Islet of Langerhans (tissue), 1 donor: ENCODE results near the gene HRK.

ENCODE experiments used
- FAIRE-seq: peaks from one replicate; lab custom pipeline; 2011; peaks lifted over from hg19 to GRCh38; lab: Jason Lieb, UNC

HRK gene

DNA sequence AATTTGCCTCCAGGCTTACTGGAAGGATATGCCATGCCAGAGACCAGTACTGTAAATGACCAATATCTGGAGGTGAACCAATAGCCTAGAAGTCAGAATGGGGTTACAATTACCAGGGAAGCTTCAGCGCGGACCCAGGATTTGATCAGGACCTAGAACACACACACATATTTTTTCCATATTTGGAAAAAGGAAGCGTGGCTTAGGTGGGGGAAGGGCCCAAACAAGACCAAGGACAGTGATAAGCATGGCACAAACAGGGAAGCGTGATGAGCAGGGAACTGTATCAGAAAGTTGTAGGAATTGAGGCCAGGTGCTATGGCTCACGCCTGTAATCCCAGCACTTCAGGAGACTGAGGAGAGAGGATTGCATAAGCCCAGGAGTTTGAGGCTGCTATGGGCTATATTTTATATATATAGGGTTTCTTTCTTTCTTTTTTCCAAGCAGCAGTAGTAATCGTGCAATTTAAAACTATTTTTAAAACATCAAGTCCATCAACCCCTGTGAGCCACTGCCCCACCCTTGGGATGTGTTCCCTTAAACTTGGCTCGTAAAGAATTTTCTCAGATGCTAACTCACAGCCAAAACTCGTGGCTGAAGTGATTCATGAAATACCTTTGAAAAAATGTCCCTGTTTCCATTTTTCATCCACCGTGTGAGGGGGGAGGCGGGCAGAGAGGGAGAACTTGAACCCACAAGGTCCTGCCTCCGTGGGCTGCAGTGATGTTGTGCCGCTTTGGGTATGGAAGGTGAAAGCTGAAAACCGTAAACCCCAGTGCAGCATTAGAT, 16.7 kb downstream of the HRK start:
- no peak for FAIRE-seq

- FAIRE-seq, result no peak
Measured at GRCh38 chr12:116863275-116863767, 17.9 kb downstream of the HRK start.

DNA sequence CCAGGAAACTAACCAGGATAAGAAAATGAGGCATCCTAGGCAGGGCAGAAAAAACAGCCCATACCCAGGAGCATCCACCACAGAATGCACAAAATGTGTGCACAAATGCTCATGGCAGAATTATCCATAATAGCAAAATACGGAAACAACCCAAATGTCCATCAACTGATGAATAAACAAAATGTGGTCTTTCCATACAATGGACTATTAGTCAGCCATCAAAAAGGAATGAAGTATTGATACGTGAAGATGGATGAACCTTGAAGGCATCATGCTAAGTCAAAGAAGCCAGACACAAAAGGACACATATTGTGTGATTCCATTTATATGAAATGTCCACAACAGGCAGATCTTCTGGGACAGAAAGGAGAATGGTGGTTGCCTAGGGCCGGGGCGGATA, 19.1 kb downstream of the HRK start:
- FAIRE-seq, result no peak

- FAIRE-seq, result no peak
Measured at GRCh38 chr12:116861320-116861719, 19.9 kb downstream of the HRK start.

DNA sequence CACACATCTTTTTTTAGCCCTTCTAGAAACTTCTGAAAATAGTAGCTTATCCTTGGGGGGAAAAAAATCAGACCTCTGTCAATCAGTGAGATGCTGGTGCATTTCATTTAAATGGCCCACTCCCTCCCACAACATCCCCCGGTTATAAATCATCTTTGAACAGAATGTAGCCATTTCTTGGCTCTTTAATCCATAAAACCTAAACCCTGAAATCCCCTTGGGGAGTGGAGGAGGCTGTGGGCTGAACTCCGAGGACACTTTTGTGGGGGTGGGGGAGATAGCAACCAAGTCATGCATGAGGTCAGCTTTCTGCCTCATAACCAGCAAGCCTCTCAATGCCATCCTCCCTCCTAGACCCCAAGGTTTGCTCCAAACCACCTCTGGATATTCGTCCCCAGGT, 21.0 kb downstream of the HRK start:
- no peak for FAIRE-seq

- FAIRE-seq, result no peak
Measured at GRCh38 chr12:116859079-116859478, 22.2 kb downstream of the HRK start.

DNA sequence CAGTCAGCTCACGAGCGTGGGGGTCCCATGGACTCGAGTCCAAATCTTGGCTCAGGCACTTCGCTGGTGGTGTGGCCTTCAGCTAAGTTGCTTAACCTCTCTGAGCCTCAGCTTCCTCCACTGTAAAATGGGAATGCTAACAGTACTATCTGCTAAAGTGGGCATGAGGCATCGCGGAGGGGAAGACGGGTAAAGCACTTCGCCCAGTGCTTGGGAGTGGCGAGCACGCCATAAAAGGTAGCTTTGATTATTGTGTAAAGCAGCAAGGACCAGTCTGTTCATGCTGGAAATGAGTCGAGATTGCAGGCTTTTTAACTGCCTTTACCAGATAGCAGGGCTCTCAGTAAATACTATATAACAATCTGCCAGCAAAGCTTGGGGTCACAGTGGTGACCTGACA, 24.5 kb downstream of the HRK start:
- FAIRE-seq, result no peak

DNA sequence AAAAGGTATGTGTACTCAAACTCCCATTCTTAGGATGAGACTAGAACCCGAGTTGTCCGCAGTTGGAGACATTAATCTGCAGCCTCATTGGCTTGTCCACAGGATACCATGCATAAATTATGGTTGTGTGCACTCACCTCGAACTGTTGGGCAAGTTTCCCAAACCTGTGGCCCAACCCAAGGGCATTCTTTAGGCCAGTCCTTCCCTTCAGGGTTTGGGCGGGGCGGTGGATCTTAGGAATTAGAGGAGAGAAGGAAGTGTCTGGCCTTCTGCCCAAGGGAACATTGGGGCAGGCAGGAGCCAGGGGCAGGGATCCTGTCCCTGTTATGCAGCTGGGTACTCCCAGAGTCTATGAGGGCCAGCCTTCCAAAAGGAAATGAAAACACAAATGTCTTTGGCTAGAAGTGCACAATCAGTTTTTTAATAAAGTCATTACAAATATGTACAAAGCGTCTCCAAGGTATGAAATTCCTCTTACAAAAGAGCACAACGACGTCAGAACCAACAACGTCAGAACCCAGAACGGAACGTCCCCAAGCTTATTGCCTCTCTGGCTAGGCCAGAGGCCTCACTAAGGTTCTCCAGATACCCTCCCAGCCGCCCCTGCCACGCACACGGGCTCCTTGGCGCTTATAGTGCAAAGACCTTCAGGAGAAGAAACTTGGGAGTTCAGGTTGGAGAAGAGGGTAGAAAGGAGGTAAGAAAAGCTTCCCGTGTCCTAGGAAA, 25.3 kb downstream of the HRK start:
- no peak for FAIRE-seq

- FAIRE-seq, result no peak
Measured at GRCh38 chr12:116853507-116853906, 27.7 kb downstream of the HRK start.

GRCh38 chr12:116852303-116852702, 28.9 kb downstream of the HRK start:
- FAIRE-seq, result no peak

DNA sequence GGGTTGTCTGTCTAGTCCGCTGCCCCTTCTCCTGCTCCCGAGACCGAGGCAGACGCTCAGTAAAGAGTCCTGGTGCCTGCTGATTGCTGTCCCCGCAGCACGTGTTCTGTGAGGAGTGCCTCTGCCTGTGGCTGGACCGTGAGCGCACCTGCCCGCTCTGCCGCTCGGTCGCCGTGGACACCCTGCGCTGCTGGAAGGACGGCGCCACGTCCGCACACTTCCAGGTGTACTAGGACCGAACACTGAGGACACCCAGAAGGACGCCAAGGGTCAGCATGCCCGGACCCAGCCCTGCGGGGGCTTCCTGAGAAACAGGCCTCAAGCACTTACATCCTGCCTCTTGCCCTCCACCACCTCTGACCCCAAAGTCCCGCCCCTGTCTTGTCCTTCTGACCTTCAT, 32.0 kb downstream of the HRK start:
- FAIRE-seq, result no peak

DNA sequence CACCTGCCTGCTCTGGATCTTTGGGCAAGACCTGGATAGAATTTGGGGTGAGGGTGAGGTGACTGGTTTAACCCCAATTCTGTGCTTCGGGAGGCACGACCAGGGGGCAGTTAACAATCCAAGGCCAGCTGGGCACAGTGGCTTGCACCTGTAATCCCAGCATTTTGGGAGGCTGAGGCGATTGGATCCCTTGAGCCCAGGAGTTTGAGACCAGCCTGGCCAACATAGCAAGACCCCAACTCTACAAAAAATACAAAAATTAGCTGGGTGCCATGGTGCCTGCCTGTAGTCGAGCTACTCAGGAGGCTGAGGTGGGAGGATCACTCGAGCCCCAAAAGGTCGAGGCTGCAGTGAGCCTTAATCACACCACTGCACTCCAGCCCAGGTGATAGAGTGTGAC, 38.2 kb downstream of the HRK start:
- FAIRE-seq, result no peak

DNA sequence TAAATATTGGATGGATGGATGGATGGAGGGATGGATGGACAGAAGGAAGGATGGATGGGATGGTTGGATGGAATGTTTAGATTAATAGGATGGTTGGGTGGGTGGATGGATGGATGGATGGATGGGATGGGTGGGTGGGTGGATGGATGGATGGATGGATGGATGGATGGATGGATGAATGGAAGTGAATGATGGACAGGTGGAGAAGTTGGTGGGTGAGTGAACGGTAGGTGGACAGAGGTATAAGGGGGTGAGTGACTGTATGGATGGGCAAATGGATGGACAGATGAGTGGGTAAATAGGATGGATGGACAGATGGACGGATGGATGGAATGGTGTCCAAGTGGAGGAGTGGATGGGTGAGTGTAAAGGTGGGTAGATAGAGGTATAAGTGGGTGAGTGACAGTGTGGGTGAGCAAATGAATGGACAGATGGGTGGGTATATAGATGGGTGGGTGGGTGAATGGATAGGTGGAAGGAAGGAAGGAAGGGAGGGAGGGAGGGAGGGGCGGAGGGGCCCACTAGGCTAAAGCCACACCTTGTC, 41.9 kb downstream of the HRK start:
- no peak for FAIRE-seq

GRCh38 chr12:116838365-116838764, 42.9 kb downstream of the HRK start:
- no peak for FAIRE-seq

GRCh38 chr12:116837097-116837496, 44.1 kb downstream of the HRK start:
- FAIRE-seq, result no peak

- FAIRE-seq, result no peak
Measured at GRCh38 chr12:116835484-116835883, 45.8 kb downstream of the HRK start.

DNA sequence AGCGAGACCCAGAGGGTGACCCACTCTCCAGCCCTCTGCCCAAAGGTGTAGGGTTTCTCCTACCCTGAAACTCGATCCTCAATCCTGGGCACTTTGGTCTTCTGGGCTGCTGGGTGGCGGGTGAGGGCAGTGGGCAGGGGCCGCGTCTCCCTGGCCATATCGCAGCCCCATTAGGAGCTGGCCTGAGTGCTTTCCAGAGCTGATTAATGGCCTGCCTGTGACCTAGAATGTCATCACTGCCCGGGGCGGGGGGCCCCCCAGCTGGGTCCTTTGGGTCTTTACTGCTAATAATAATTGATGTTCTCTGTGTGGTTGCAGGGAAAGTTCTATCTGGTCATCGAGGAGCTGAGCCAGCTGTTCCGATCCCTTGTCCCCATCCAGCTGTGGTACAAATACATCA, 47.8 kb downstream of the HRK start:
- FAIRE-seq, result no peak

GRCh38 chr12:116832353-116832752, 48.9 kb downstream of the HRK start:
- no peak for FAIRE-seq

GRCh38 chr12:116827432-116827831, 53.8 kb downstream of the HRK start:
- FAIRE-seq, result no peak

DNA sequence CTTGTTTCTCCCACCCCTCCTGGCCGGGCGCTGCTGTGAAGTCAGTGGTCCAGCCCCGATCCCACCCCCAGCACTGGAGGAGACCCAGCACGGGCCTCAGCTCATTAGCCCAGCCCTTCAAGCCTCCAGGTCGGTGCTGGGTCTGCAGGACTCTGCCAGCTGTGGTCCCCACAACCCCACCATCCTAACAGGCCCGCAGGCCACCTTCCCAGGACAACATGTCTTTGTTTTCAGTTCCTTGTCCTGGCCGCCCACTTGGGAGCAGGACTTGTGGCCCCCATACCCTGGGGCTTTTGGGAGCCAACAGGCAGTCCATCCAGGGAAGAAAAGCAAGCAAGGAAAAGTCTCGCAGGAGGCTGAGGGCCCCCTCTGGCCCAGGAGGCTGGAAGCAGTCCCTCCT, 60.0 kb downstream of the HRK start:
- FAIRE-seq, result no peak

DNA sequence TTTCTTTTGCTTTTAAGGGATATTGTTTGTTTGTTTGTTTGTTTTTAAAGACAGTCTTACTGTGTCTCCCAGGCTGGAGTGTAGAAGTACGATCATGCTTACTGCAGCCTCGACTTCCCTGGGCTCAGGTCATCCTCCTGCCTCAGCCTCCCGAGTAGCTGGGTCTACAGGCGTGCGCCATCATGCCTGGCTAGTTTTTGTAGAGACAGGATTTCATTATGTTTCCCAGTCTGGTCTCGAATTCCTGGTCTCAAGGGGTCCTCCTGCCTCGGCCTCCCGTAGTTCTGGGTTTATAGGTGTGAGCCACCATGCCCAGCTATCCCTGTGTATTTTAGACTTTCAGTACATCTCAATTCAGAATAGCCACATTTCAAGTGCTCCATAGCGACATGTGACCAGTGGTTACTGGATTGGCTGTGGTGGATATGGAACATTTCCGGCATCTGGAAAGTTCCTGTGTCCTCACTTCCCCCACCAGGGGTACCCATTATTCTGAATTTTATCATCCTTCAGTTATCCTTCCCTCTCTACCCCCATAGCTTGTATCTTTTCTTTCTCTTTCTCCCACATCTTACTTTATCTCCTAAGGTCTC, 61.1 kb downstream of the HRK start:
- FAIRE-seq, result no peak

GRCh38 chr12:116818948-116819832, 62.1 kb downstream of the HRK start:
- no peak for FAIRE-seq
